GM12878 (cell line): Measurements from ENCODE around the gene ALG8. TPM values are rescaled to one million over a fixed set of nuclear protein-coding genes. Genes with fewer than 3 reads are reported as not detected.

Experiments
- ATAC-seq: fragments of 200-7000 bp; cut with Tn5 transposase; 3 replicates; pipeline ENCODE4 v1.9.1; 2020; ENCODE audit warnings: mild to moderate bottlenecking, moderate library complexity
- BruUV-seq: library from RNA; stranded (reverse); fragments of 400-500 nt; replicated peaks from 2 replicates; lab custom pipeline; 2021; lab: Mats Ljungman, UMichigan
- CTCF ChIA-PET: fragments of 300-600 bp; sonication (Branson Sonifier 250); formaldehyde crosslinking; extraction: SDS; loops from one replicate; lab custom pipeline; 2021; ENCODE audit warnings: inconsistent platforms; lab: Yijun Ruan, JAX
- POLR2A ChIA-PET: fragments of 350-600 bp; formaldehyde crosslinking; extraction: SDS; loops from one replicate; lab custom pipeline; 2021; ENCODE audit warnings: inconsistent platforms; lab: Charles Lee
- RAD21 ChIA-PET: fragments of 300-600 bp; sonication (Branson Sonifier 250); formaldehyde crosslinking; loops from one replicate; lab custom pipeline; 2023; ENCODE audit warnings: antibody characterized with exemption; ENCODE audit not compliant: unreplicated experiment; lab: Charles Lee
- SMC1A ChIA-PET: fragments of 300-600 bp; sonication (Branson Sonifier 250); formaldehyde crosslinking; loops from one replicate; lab custom pipeline; 2023; ENCODE audit not compliant: unreplicated experiment, uncharacterized antibody; lab: Charles Lee
- DNase-seq: peaks from one replicate; pipeline ENCODE4 v3.0.0-alpha.2; 2011; ENCODE audit warnings: low read depth, low spot score
- FAIRE-seq: peaks from 3 replicates; lab custom pipeline; 2011; peaks lifted over from hg19 to GRCh38; lab: Jason Lieb, UNC
- H2AFZ ChIP-seq: 2 replicates; pipeline ENCODE4 v1.6.0; 2011; ENCODE audit warnings: low read depth, low read length, control low read depth; ENCODE audit not compliant: control insufficient read depth
- H3K27ac ChIP-seq: 2 replicates; pipeline ENCODE4 v1.5.1; 2011; ENCODE audit warnings: control low read depth; ENCODE audit not compliant: control insufficient read depth, insufficient read depth
- H3K27me3 ChIP-seq, 2 experiments: replicated peaks in 1 of 2; 2 replicates each; pipeline versions ENCODE4 v1.6.0 to v1.6.1; 2011; ENCODE audit warnings: low read length in 1 of 2; ENCODE audit not compliant: control insufficient read depth in 2 of 2, insufficient read depth in 2 of 2
- H3K36me3 ChIP-seq, 2 experiments: 2 replicates each; pipeline ENCODE4 v1.5.1; 2011; ENCODE audit warnings: low read length in 1 of 2; ENCODE audit not compliant: control insufficient read depth in 2 of 2, insufficient read depth in 2 of 2
- H3K4me1 ChIP-seq: 2 replicates; pipeline ENCODE4 v1.6.1; 2011; ENCODE audit warnings: mild to moderate bottlenecking, low read length, moderate library complexity, mixed read lengths; ENCODE audit not compliant: control insufficient read depth, insufficient read depth
- H3K4me2 ChIP-seq: 2 replicates; pipeline ENCODE4 v1.6.0; 2011; ENCODE audit warnings: control low read depth; ENCODE audit not compliant: control insufficient read depth, insufficient read depth
- H3K4me3 ChIP-seq: fragments of 200-600 bp; sonication (generic); 2 replicates; pipeline ENCODE4 v1.5.1; 2016
- H3K79me2 ChIP-seq: 2 replicates; pipeline ENCODE4 v1.6.0; 2011; ENCODE audit warnings: low read length; ENCODE audit not compliant: control insufficient read depth, insufficient read depth
- H3K9ac ChIP-seq: 2 replicates; pipeline ENCODE4 v1.8.0; 2011; ENCODE audit warnings: low read length, control low read depth, mixed read lengths; ENCODE audit not compliant: control insufficient read depth, insufficient read depth
- H3K9me3 ChIP-seq: replicated peaks from 3 replicates; pipeline ENCODE4 v1.5.1; 2011; ENCODE audit warnings: mild to moderate bottlenecking, low read length; ENCODE audit not compliant: control insufficient read depth, insufficient read depth
- H4K20me1 ChIP-seq: 2 replicates; pipeline ENCODE4 v1.6.0; 2011; ENCODE audit not compliant: control insufficient read depth, insufficient read depth
- ASH2L ChIP-seq: fragments of 300-600, 200-600 bp; sonication (generic); IDR thresholded peaks from 2 replicates; pipeline ENCODE4 v1.6.1; 2017; ENCODE audit warnings: low read depth, mild to moderate bottlenecking, borderline replicate concordance
- BRCA1 ChIP-seq: IDR thresholded peaks from 2 replicates; pipeline ENCODE4 v1.6.1; 2011; ENCODE audit warnings: low read depth, low read length, improper control_type of control experiment
- CBX3 ChIP-seq: fragments of 200-600 bp; sonication (generic); IDR thresholded peaks from 2 replicates; pipeline ENCODE4 v1.6.1; 2016; ENCODE audit warnings: low read depth, borderline replicate concordance
- FOXM1 ChIP-seq: IDR thresholded peaks from 2 replicates; pipeline ENCODE4 v1.6.1; 2012; ENCODE audit warnings: low read depth, mild to moderate bottlenecking, inconsistent platforms, low read length, moderate library complexity
- IKZF1 ChIP-seq: fragments of 450-650 bp; conservative IDR thresholded peaks from 2 replicates; pipeline ENCODE4 v1.6.1; 2017; ENCODE audit warnings: antibody characterized with exemption, mild to moderate bottlenecking
- NFYB ChIP-seq: IDR thresholded peaks from 2 replicates; pipeline ENCODE4 v1.6.1; 2011; ENCODE audit warnings: low read depth, mild to moderate bottlenecking, low read length, improper control_type of control experiment, moderate library complexity; ENCODE audit not compliant: insufficient read depth
- NR2C2 ChIP-seq: IDR thresholded peaks from 2 replicates; pipeline ENCODE4 v1.6.1; 2011; ENCODE audit warnings: borderline replicate concordance, low read depth; ENCODE audit not compliant: control insufficient read depth, insufficient read length
- RCOR1 ChIP-seq: conservative IDR thresholded peaks from 2 replicates; pipeline ENCODE4 v1.6.1; 2012; ENCODE audit warnings: low read depth, low read length, improper control_type of control experiment
- SP1 ChIP-seq: IDR thresholded peaks from one replicate; pipeline ENCODE4 v1.6.1; 2011; ENCODE audit warnings: low read depth, low read length
- YBX1 ChIP-seq: fragments of 450-650 bp; IDR thresholded peaks from 2 replicates; pipeline ENCODE4 v1.6.1; 2016; ENCODE audit warnings: antibody characterized with exemption
- ZNF24 ChIP-seq: fragments of 450-650 bp; IDR thresholded peaks from 2 replicates; pipeline ENCODE4 v1.6.1; 2017; ENCODE audit warnings: antibody characterized with exemption, mild to moderate bottlenecking
- WGBS: methylation state at CpG from one replicate; pipeline ENCODE4 v1.1.6; 2016; ENCODE audit warnings: low lambda C conversion rate; ENCODE audit not compliant: insufficient replicate concordance, insufficient coverage; ENCODE audit errors: missing lambda C conversion rate; 5-methylcytosine and 5-hydroxymethylcytosine counted together
- in situ Hi-C: fragments of 300-500 bp; cut with MboI; formaldehyde crosslinking; loops from 9 replicates; pipeline ENCODE4 v1.14.3; 2018; ENCODE audit warnings: mixed read lengths
- intact Hi-C: fragments of 100-400 bp; cut with micrococcal nuclease; formaldehyde crosslinking; loops from one replicate; pipeline ENCODE4 v1.14.2; 2022; ENCODE audit not compliant: unreplicated experiment
- polyA plus RNA-seq, 11 experiments: library from polyadenylated mRNA; depleted of rRNA in 4 of 11; unstranded in 6 of 11; stranded (reverse) in 5 of 11; fragments of >200 nt; fragmentation: Nextera tagmentation in 4 of 11; fragmentation: Illumina TruSeq in 1 of 11; extraction: Ambion mirVana in 4 of 11; extraction: Trizol in 1 of 11; gene quantifications; 1 replicate in 1 of 11; 2 replicates in 10 of 11; pipeline versions ENCODE4 v1.2.1 to v1.2.3, GENCODE V29; 2011 to 2016; ENCODE audit warnings: inconsistent platforms in 2 of 11, missing spikeins in 2 of 11, low read depth in 1 of 11
- total RNA-seq, 4 experiments: library from RNA; depleted of rRNA in 3 of 4; stranded (reverse); fragments of >200 nt in 3 of 4; fragmentation: Illumina TruSeq in 1 of 4; extraction: Trizol in 1 of 4; gene quantifications; 2 replicates each; pipeline versions ENCODE4 v1.2.1 to v1.2.3, GENCODE V29; 2013 to 2021

The ALG8 gene
- total and polyA plus RNA-seq, 10 of the 15 experiments (the other 5 are each of a cell fraction or from before 2014, with no cell fraction given), result 45.7 to 105 (median 68.4) TPM

- CTCF ChIA-PET, result no interaction called here
- 0% methylated on average over 1 of the region's 1 CpG for WGBS
- RAD21 ChIA-PET, result no interaction called here
- SMC1A ChIA-PET, result no interaction called here
- Histone ChIP-seq H3K4me2 (no peak overlapping the region), H2AFZ (no peak overlapping the region), H3K27me3 (no peaks in the 10 kb centered on the region), H3K27ac (no peak overlapping the region), H3K4me1 (no peaks in the 10 kb centered on the region), H4K20me1 (no peaks in the 10 kb centered on the region), H3K9ac (no peak overlapping the region), H3K36me3 (no peaks in the 10 kb centered on the region), H3K79me2 (no peaks in the 10 kb centered on the region)
- in situ Hi-C loops, result no loop called here
- DNase-seq, result no peak
- BruUV-seq, result no TSS peak
- no peak for FAIRE-seq
- intact Hi-C loops, result no loop called here
- TF ChIP-seq NR2C2, result no peak
- no peak for TF ChIP-seq BRCA1
- no peak for TF ChIP-seq IKZF1
- TF ChIP-seq ZNF24, result no peak
- no peak for TF ChIP-seq FOXM1
- TF ChIP-seq NFYB, result no peak
- TF ChIP-seq RCOR1, result no peak
- TF ChIP-seq SP1, result no peak
- TF ChIP-seq CBX3, result no peak
- no peak for TF ChIP-seq YBX1
- TF ChIP-seq ASH2L, result no peak
- TF ChIP-seq, all 136 proteins: peak for 0
- no peak for ATAC-seq
- POLR2A ChIA-PET, result no interaction called here
- H3K9me3 ChIP-seq, result no peaks in the 10 kb centered on the region
- H3K4me3 ChIP-seq, result no peak overlapping the region
Observed at GRCh38 chr11:78160557-78160956, 21.1 kb upstream of the ALG8 start.
